Dedifferentiated amniotic fluid mesenchymal stem cell (primary cell): ENCODE measurements around the gene DNAAF1.
"Not testable (repeated sequence)": the region's sequence is repeated elsewhere in the genome, so short reads cannot be mapped to it uniquely, and the experiment has no call there.

Source experiments
- DNase-seq: peaks from one replicate; pipeline ENCODE4 v3.0.0-alpha.2; 2016; ENCODE audit errors: extremely low spot score

DNAAF1 gene

GRCh38 chr16:84207879-84208278 lies 62.8 kb downstream of the DNAAF1 start:
- no peak for DNase-seq

GRCh38 chr16:84209989-84210388 lies 64.9 kb downstream of the DNAAF1 start:
- no peak for DNase-seq

GRCh38 chr16:84212154-84212553 lies 67.0 kb downstream of the DNAAF1 start:
- DNase-seq = no peak

- DNase-seq = no peak
Observed at GRCh38 chr16:84212631-84213030, 67.5 kb downstream of the DNAAF1 start.

GRCh38 chr16:84214451-84215066 lies 69.5 kb downstream of the DNAAF1 start:
- DNase-seq = no peak

GRCh38 chr16:84215531-84215930 lies 70.4 kb downstream of the DNAAF1 start:
- DNase-seq = no peak

GRCh38 chr16:84216144-84216543 lies 71.0 kb downstream of the DNAAF1 start:
- not testable (repeated sequence) for DNase-seq

GRCh38 chr16:84218176-84218823 lies 73.2 kb downstream of the DNAAF1 start:
- DNase-seq = no peak

- no peak for DNase-seq
Observed at GRCh38 chr16:84218956-84219355, 73.8 kb downstream of the DNAAF1 start.

GRCh38 chr16:84220851-84221250 lies 75.7 kb downstream of the DNAAF1 start:
- DNase-seq = peak; percentile 18

- no peak for DNase-seq
Observed at GRCh38 chr16:84223456-84223855, 78.3 kb downstream of the DNAAF1 start.

- no peak for DNase-seq
Observed at GRCh38 chr16:84224554-84224953, 79.4 kb downstream of the DNAAF1 start.

- no peak for DNase-seq
Observed at GRCh38 chr16:84225126-84225525, 80.0 kb downstream of the DNAAF1 start.

- DNase-seq = no peak
Observed at GRCh38 chr16:84225571-84225970, 80.5 kb downstream of the DNAAF1 start.

GRCh38 chr16:84226026-84226425 lies 80.9 kb downstream of the DNAAF1 start:
- no peak for DNase-seq
